Stimulated activated CD4-positive, alpha-beta T cell treated with anti-CD3 and anti-CD28 coated beads, Interleukin-1b, Interleukin-23, amount 100 ng/mL, for 24 hours (primary cell): Measurements from ENCODE around the gene ILKAP.

ENCODE experiments used
- DNase-seq, 4 experiments: peaks; one replicate each; pipeline ENCODE4 v3.0.0-alpha.2; 2020; ENCODE audit warnings: low read depth in 4 of 4, low spot score in 1 of 4

Gene ILKAP

GRCh38 chr2:238124488-238125126 is 78.9 kb downstream of the ILKAP start:
- DNase-seq = no peak

GRCh38 chr2:238123991-238124470 is 79.5 kb downstream of the ILKAP start:
- no peak for DNase-seq

GRCh38 chr2:238123218-238123971 is 80.1 kb downstream of the ILKAP start:
- DNase-seq = no peak

- DNase-seq = no peak
These were observed 80.9 kb downstream of the ILKAP start for GRCh38 chr2:238122287-238123217.

- DNase-seq = no peak
These were observed 81.8 kb downstream of the ILKAP start for GRCh38 chr2:238121511-238122286.

GRCh38 chr2:238120463-238121298 is 82.8 kb downstream of the ILKAP start:
- no peak for DNase-seq
